CD14-positive monocyte (primary cell): ENCODE results near the gene RPL15. TPM values are rescaled to one million over a fixed set of nuclear protein-coding genes. Genes with fewer than 3 reads are reported as not detected.

Experiments used
- DNase-seq, 3 donors: peaks; one replicate each; pipeline ENCODE4 v3.0.0-alpha.2; 2011 to 2022
- H2AFZ ChIP-seq: 2 replicates; pipeline ENCODE4 v1.6.0; 2012; ENCODE audit warnings: mild to moderate bottlenecking, low read depth, low read length, inconsistent platforms; ENCODE audit not compliant: insufficient read depth, poor library complexity, severe bottlenecking
- H3K27ac ChIP-seq, 2 donors: 1 replicate in 1 of 2; 2 replicates in 1 of 2; pipeline ENCODE4 v1.5.1; 2012 to 2013; ENCODE audit warnings: low read length in 2 of 2, control low read depth in 1 of 2, inconsistent platforms in 1 of 2, low read depth in 1 of 2, mild to moderate bottlenecking in 1 of 2
- H3K27me3 ChIP-seq, 2 donors: one replicate each; pipeline versions ENCODE4 v1.6.0 to v1.6.1; 2011 to 2013; ENCODE audit warnings: low read length in 2 of 2; ENCODE audit not compliant: control insufficient read depth in 2 of 2, insufficient read depth in 2 of 2
- H3K36me3 ChIP-seq, 2 donors: replicated peaks in 1 of 2; 1 replicate in 1 of 2; 2 replicates in 1 of 2; pipeline versions ENCODE4 v1.5.1 to v1.6.1; 2012 to 2013; ENCODE audit warnings: low read length in 2 of 2, control low read depth in 1 of 2, inconsistent platforms in 1 of 2, mild to moderate bottlenecking in 1 of 2; ENCODE audit not compliant: insufficient read depth in 2 of 2, control insufficient read depth in 1 of 2
- H3K4me1 ChIP-seq, 2 donors: 1 replicate in 1 of 2; 2 replicates in 1 of 2; pipeline versions ENCODE4 v1.5.1 to v1.6.1; 2012 to 2013; ENCODE audit warnings: low read length in 2 of 2, control low read depth in 1 of 2, inconsistent platforms in 1 of 2, mild to moderate bottlenecking in 1 of 2, moderate library complexity in 1 of 2; ENCODE audit not compliant: insufficient read depth in 2 of 2, control insufficient read depth in 1 of 2
- H3K4me2 ChIP-seq: replicated peaks from 2 replicates; pipeline ENCODE3; 2012; ENCODE audit warnings: low read length, moderate library complexity, mild to moderate bottlenecking; ENCODE audit not compliant: poor library complexity, severe bottlenecking; ENCODE audit errors: extremely low read depth
- H3K4me3 ChIP-seq, 3 experiments: fragments of 200-600 bp in 1 of 3; sonication (generic) in 1 of 3; replicated peaks in 1 of 3; 1 replicate in 2 of 3; 2 replicates in 1 of 3; pipeline ENCODE4 v1.5.1; 2011 to 2013; ENCODE audit warnings: low read length in 3 of 3, mild to moderate bottlenecking in 3 of 3, control low read depth in 2 of 3, low read depth in 2 of 3, inconsistent platforms in 1 of 3, moderate library complexity in 1 of 3
- H3K79me2 ChIP-seq: 2 replicates; pipeline ENCODE4 v1.6.0; 2012; ENCODE audit warnings: mild to moderate bottlenecking, control low read depth, inconsistent platforms, low read length, moderate library complexity; ENCODE audit not compliant: insufficient read depth
- H3K9ac ChIP-seq: 2 replicates; pipeline ENCODE4 v1.6.0; 2017; ENCODE audit warnings: low read length, mild to moderate bottlenecking; ENCODE audit not compliant: insufficient read depth, poor library complexity, severe bottlenecking
- H3K9me3 ChIP-seq, 2 donors: replicated peaks in 1 of 2; 1 replicate in 1 of 2; 2 replicates in 1 of 2; pipeline versions ENCODE4 v1.5.1 to v1.6.1; 2012 to 2013; ENCODE audit warnings: low read length in 2 of 2, control low read depth in 1 of 2; ENCODE audit not compliant: control insufficient read depth in 1 of 2, insufficient read depth in 1 of 2
- H4K20me1 ChIP-seq: 2 replicates; pipeline ENCODE4 v1.6.0; 2012; ENCODE audit warnings: mild to moderate bottlenecking, low read length, control low read depth, moderate library complexity; ENCODE audit not compliant: insufficient read depth
- H3K27ac Mint-ChIP-seq, 7 donors: one replicate each; pipeline ENCODE4 v1.8.0; 2020; ENCODE audit warnings: mild to moderate bottlenecking in 7 of 7, mixed read lengths in 7 of 7, moderate library complexity in 6 of 7, inconsistent platforms in 2 of 7
- H3K27me3 Mint-ChIP-seq, 3 donors: one replicate each; pipeline ENCODE4 v1.8.0; 2021 to 2022; ENCODE audit warnings: low read depth in 3 of 3, mild to moderate bottlenecking in 3 of 3, mixed read lengths in 3 of 3, moderate library complexity in 3 of 3, inconsistent platforms in 1 of 3
- H3K36me3 Mint-ChIP-seq, 2 donors: one replicate each; pipeline ENCODE4 v1.8.0; 2020; ENCODE audit warnings: mixed read lengths in 2 of 2, inconsistent platforms in 1 of 2, mild to moderate bottlenecking in 1 of 2
- H3K4me1 Mint-ChIP-seq: one replicate; pipeline ENCODE4 v1.8.0; 2020; ENCODE audit warnings: mild to moderate bottlenecking, mixed read lengths
- H3K4me3 Mint-ChIP-seq, 2 donors: one replicate each; pipeline ENCODE4 v1.8.0; 2020; ENCODE audit warnings: mild to moderate bottlenecking in 2 of 2, mixed read lengths in 2 of 2, moderate library complexity in 1 of 2
- H3K9me3 Mint-ChIP-seq, 7 donors: one replicate each; pipeline ENCODE4 v1.8.0; 2020 to 2022; ENCODE audit warnings: mixed read lengths in 7 of 7, mild to moderate bottlenecking in 6 of 7, moderate library complexity in 6 of 7, inconsistent platforms in 2 of 7
- CTCF ChIP-seq: fragments of 200-600 bp; IDR thresholded peaks from one replicate; pipeline ENCODE4 v1.8.0; 2022; ENCODE audit warnings: antibody characterized with exemption, mild to moderate bottlenecking
- WGBS: methylation state at CpG from one replicate; pipeline ENCODE4 v1.1.5; 2013; ENCODE audit warnings: missing lambda C conversion rate; ENCODE audit not compliant: insufficient coverage; 5-methylcytosine and 5-hydroxymethylcytosine counted together
- intact Hi-C, 2 donors: fragments of 100-400 bp; cut with micrococcal nuclease; formaldehyde crosslinking; loops; one replicate each; pipeline versions ENCODE4 v1.15.0 to v1.15.1; 2023
- polyA plus RNA-seq, 3 donors: library from polyadenylated mRNA; depleted of rRNA in 1 of 3; unstranded in 2 of 3; stranded (reverse) in 1 of 3; fragments of 300-500 nt in 2 of 3; fragments of >200 nt in 1 of 3; fragmentation: Illumina TruSeq in 2 of 3; gene quantifications; 1 replicate in 2 of 3; 2 replicates in 1 of 3; pipeline ENCODE4 v1.2.3, GENCODE V29; 2012 to 2021

Gene RPL15
- polyA plus RNA-seq, 3 donors: 2,510 to 3,161 (median 2,781) TPM

- Histone ChIP-seq H3K4me3 (no peak overlapping the region), H3K79me2 (no peaks in the 10 kb centered on the region)
- no CpG with 5 or more reads among the region's 7 CpGs for WGBS
These were observed 42.4 kb downstream of the RPL15 start for GRCh38 chr3:23959135-23959900.

GRCh38 chr3:23960649-23961048 is 43.7 kb downstream of the RPL15 start:
- H3K27ac ChIP-seq: no peak overlapping the region
- WGBS: no CpG with 5 or more reads among the region's 1 CpG
- intact Hi-C loops: loop anchor here in 1 of 2 donors (10.0 kb wide), 1 partner anchor 46 kb away; the partner anchor contains the start of genes NKIRAS1 and RPL15
- peaks cover 36% of the 10 kb centered on the region for H4K20me1 ChIP-seq
- Mint-ChIP-seq H3K9me3 (peaks cover 0 to 2% (median 0%) of the 10 kb centered on the region in 7 donors), H3K4me3 (no peak overlapping the region), H3K36me3 (peaks cover 48 to 57% of the 10 kb centered on the region in 2 donors), H3K27ac (no peak overlapping the region), H3K4me1 (no peaks in the 10 kb centered on the region), H3K27me3 (no peaks in the 10 kb centered on the region)
- no peak overlapping the region for H3K4me3 ChIP-seq
- H2AFZ ChIP-seq: no peak overlapping the region
- no peaks in the 10 kb centered on the region for H3K4me1 ChIP-seq
- no peak for TF ChIP-seq CTCF
- no peaks in the 10 kb centered on the region for H3K27me3 ChIP-seq
- H3K79me2 ChIP-seq: no peaks in the 10 kb centered on the region
- H3K4me2 ChIP-seq: no peak overlapping the region
- H3K9me3 ChIP-seq: no peaks in the 10 kb centered on the region
- H3K36me3 ChIP-seq: peaks cover 12 to 58% of the 10 kb centered on the region in 2 donors
- no peak overlapping the region for H3K9ac ChIP-seq
- DNase-seq: no peak

More at GRCh38 chr3:23959135-23959900, 42.4 kb downstream of the RPL15 start:
- peaks cover 47% of the 10 kb centered on the region for H4K20me1 ChIP-seq
- Mint-ChIP-seq H3K4me3 (no peak overlapping the region), H3K27me3 (no peaks in the 10 kb centered on the region), H3K36me3 (peaks cover 43 to 62% of the 10 kb centered on the region in 2 donors), H3K9me3 (peaks cover 0 to 2% (median 0%) of the 10 kb centered on the region in 7 donors), H3K4me1 (no peaks in the 10 kb centered on the region), H3K27ac (no peak overlapping the region)
- DNase-seq: no peak
- intact Hi-C loops: no loop called here
- no peaks in the 10 kb centered on the region for H3K4me1 ChIP-seq
- no peak overlapping the region for H3K4me2 ChIP-seq
- no peak for TF ChIP-seq CTCF
- H2AFZ ChIP-seq: no peak overlapping the region
- H3K27me3 ChIP-seq: no peaks in the 10 kb centered on the region
- no peak overlapping the region for H3K27ac ChIP-seq
- peaks cover 9 to 53% of the 10 kb centered on the region in 2 donors for H3K36me3 ChIP-seq
- H3K9me3 ChIP-seq: no peaks in the 10 kb centered on the region
- no peak overlapping the region for H3K9ac ChIP-seq
